Gastroesophageal sphincter (tissue), 4 donors: ENCODE results near the gene C2CD2. TPM values are rescaled to one million over a fixed set of nuclear protein-coding genes. Genes with fewer than 3 reads are reported as not detected.

ENCODE experiments used
- ATAC-seq: fragments of 150-250 bp; one replicate; pipeline ENCODE4 v1.9.1; 2016; ENCODE audit warnings: mild to moderate bottlenecking, moderate library complexity
- H3K27ac ChIP-seq, 4 donors: fragments of 200-600 bp; sonication (generic) in 3 of 4; 1 replicate in 3 of 4; 2 replicates in 1 of 4; pipeline ENCODE4 v1.5.1; 2016 to 2019
- H3K27me3 ChIP-seq: fragments of 200-600 bp; sonication (generic); one replicate; pipeline ENCODE4 v1.5.1; 2019
- H3K36me3 ChIP-seq, 2 donors: fragments of 200-600 bp; sonication (generic); one replicate each; pipeline ENCODE4 v1.5.1; 2019; ENCODE audit warnings: control low read depth in 1 of 2
- H3K4me1 ChIP-seq, 3 donors: fragments of 200-600 bp; sonication (generic); 1 replicate in 2 of 3; 2 replicates in 1 of 3; pipeline ENCODE4 v1.5.1; 2016 to 2019; ENCODE audit warnings: control low read depth in 2 of 3
- H3K4me3 ChIP-seq, 2 donors: fragments of 200-600 bp; sonication (generic); one replicate each; pipeline ENCODE4 v1.5.1; 2019; ENCODE audit warnings: mild to moderate bottlenecking in 1 of 2, moderate library complexity in 1 of 2
- H3K9me3 ChIP-seq, 3 donors: fragments of 200-600 bp; sonication (generic); one replicate each; pipeline ENCODE4 v1.5.1; 2017 to 2019; ENCODE audit warnings: control low read depth in 2 of 3
- EP300 ChIP-seq: sonication (generic); formaldehyde crosslinking; IDR thresholded peaks from one replicate; pipeline ENCODE4 v1.6.1; 2017; ENCODE audit warnings: antibody characterized with exemption, mild to moderate bottlenecking
- POLR2A ChIP-seq, 2 donors: fragments of 450-650 bp; IDR thresholded peaks; one replicate each; pipeline ENCODE4 v1.6.1; 2017; ENCODE audit warnings: antibody characterized with exemption in 2 of 2, mild to moderate bottlenecking in 2 of 2, moderate library complexity in 1 of 2
- POLR2AphosphoS5 ChIP-seq: sonication (generic); formaldehyde crosslinking; IDR thresholded peaks from one replicate; pipeline ENCODE4 v1.6.1; 2017; ENCODE audit warnings: antibody characterized with exemption
- WGBS, 2 donors: methylation state at CpG; one replicate each; pipeline ENCODE4 v1.1.5; 2018; ENCODE audit warnings: low coverage in 1 of 2; 5-methylcytosine and 5-hydroxymethylcytosine counted together
- total RNA-seq, 4 donors: library from RNA; depleted of rRNA; stranded (reverse); fragments of >200 nt; gene quantifications; one replicate each; pipeline ENCODE4 v1.1.0, GENCODE V29; 2016
- TF ChIP-seq, protein P1 (sequence below), 4 experiments: fragments of 200-600 bp in 2 of 4; fragments of 450-650 bp in 2 of 4; sonication (generic) in 1 of 4; IDR thresholded peaks; one replicate each; pipeline ENCODE4 v1.5.1; 2017 to 2019; ENCODE audit warnings: antibody characterized with exemption in 4 of 4, mild to moderate bottlenecking in 2 of 4, moderate library complexity in 2 of 4

The C2CD2 gene
- total RNA-seq, 4 donors from 2014 or later, result 15.6 to 38.9 (median 18.7) TPM

DNA sequence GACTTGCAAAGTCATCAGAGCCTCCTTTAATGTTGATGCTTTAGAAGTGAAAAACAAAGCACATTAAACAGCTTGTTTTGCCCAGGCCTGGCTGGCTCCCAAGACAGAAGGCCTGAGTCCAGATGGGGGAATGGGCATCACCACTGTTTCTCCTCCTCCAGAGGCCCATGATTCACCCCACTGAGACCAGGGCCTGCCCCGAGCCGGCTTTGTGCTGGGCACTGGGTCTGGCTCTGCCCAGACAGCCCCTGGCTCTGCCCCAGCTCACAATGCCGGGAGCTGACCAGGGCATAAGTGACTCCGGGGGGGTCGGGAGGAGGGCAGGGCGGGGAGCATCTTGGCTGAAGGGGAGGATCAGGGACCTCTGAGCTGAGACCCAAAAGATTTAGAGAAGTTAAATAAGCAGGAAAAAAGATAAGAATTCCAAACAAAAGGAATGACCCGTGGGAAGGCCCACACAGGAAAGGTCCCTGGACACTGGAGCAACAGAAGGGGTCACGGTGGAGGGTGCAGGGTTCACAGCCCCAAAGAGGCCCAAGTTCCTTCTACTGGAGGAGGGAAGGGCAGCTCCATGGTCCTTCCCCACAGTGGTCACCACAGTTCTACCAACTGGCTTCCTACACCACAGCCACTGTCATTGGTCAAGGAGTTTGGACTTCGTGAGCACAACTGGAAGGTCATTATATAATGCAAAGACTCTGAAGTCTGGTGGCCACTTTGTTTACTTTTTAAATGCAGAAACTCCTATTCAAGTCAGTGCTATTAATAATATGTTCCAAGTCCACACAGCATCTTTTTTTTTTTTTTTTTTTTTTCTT, 5.5 kb downstream of the C2CD2 start:
- Histone ChIP-seq H3K4me1 (peaks cover 0 to 54% (median 29%) of the 10 kb centered on the region in 3 donors), H3K4me3 (no peak overlapping the region), H3K36me3 (peaks cover 0 to 2% of the 10 kb centered on the region in 2 donors), H3K27me3 (no peaks in the 10 kb centered on the region), H3K27ac (peak overlapping the region in 3 of 4 donors; percentile 42 to 49 (median 47)), H3K9me3 (no peaks in the 10 kb centered on the region)
- TF ChIP-seq, protein P1, sequence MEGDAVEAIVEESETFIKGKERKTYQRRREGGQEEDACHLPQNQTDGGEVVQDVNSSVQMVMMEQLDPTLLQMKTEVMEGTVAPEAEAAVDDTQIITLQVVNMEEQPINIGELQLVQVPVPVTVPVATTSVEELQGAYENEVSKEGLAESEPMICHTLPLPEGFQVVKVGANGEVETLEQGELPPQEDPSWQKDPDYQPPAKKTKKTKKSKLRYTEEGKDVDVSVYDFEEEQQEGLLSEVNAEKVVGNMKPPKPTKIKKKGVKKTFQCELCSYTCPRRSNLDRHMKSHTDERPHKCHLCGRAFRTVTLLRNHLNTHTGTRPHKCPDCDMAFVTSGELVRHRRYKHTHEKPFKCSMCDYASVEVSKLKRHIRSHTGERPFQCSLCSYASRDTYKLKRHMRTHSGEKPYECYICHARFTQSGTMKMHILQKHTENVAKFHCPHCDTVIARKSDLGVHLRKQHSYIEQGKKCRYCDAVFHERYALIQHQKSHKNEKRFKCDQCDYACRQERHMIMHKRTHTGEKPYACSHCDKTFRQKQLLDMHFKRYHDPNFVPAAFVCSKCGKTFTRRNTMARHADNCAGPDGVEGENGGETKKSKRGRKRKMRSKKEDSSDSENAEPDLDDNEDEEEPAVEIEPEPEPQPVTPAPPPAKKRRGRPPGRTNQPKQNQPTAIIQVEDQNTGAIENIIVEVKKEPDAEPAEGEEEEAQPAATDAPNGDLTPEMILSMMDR (IDR thresholded peaks at IDR 0.05), result no peak
- no peak for TF ChIP-seq POLR2A (IDR thresholded peaks at IDR 0.05)
- TF ChIP-seq EP300, result no peak
- peak; percentile 5 for TF ChIP-seq POLR2AphosphoS5
- peak; percentile 73 for ATAC-seq
- 67 to 78% methylated on average over 1 to 3 of the region's 9 CpGs for WGBS, 2 donors

DNA sequence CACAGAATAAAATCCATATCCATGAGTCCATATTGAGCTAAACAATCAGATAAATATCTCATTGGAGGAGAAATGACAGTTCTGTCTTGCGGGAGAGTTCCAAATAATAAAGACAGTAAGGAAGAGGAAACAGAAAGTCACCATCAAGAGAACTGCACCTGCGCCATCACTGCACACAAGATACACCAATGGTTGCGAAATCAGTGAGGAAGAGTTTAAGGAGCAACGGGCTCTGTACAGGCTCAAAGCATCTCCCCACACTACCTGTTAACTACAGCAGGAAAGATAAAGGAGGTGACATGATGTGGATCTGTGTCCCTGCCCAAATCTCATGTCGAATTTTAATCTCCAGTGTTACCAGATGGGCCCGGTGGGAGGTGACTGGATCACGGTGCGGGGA, 7.8 kb downstream of the C2CD2 start:
- H3K4me3 ChIP-seq, result no peak overlapping the region
- TF ChIP-seq POLR2A (IDR thresholded peaks at IDR 0.05), result no peak
- TF ChIP-seq EP300, result no peak
- TF ChIP-seq, protein P1 (IDR thresholded peaks at IDR 0.05), result no peak
- no peak for TF ChIP-seq POLR2AphosphoS5
- 89 to 91% methylated on average over 6 of the region's 8 CpGs for WGBS, 2 donors
- H3K4me1 ChIP-seq, result peaks cover 0 to 31% (median 18%) of the 10 kb centered on the region in 3 donors
- no peak for ATAC-seq
- no peaks in the 10 kb centered on the region for H3K27me3 ChIP-seq
- H3K36me3 ChIP-seq, result peaks cover 0 to 12% of the 10 kb centered on the region in 2 donors
- H3K27ac ChIP-seq, result no peak overlapping the region
- H3K9me3 ChIP-seq, result no peaks in the 10 kb centered on the region

DNA sequence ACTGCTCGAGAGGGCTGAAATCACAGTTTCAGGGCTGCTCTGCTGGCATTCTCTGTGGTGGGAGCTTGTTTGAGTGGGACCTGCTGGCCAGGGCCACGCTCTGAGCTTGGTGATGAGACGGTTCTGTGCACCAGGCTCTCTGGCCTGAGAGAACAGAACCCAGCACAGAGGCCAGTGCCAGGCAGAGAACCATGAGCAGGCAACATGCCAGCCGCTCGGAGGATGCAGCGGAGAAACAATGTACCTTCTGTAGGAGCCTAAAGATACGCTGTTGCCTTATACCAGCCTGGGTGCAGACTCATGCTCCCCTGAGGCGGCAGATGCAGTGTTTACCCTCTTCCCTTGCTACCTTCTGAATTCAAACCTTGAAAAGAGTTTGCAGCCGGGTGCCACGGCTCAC, 10.0 kb downstream of the C2CD2 start:
- H3K4me1 ChIP-seq, result peaks cover 0 to 20% (median 14%) of the 10 kb centered on the region in 3 donors
- no peak overlapping the region for H3K27ac ChIP-seq
- WGBS, 2 donors, result 93% methylated on average over 3 of the region's 10 CpGs; no CpG with 5 or more reads in 1 of the 2 donors
- peaks cover 0 to 29% of the 10 kb centered on the region in 2 donors for H3K36me3 ChIP-seq
- no peak for ATAC-seq
- no peak for TF ChIP-seq POLR2A (IDR thresholded peaks at IDR 0.05)
- TF ChIP-seq, protein P1 (IDR thresholded peaks at IDR 0.05), result no peak
- TF ChIP-seq POLR2AphosphoS5, result no peak
- no peak for TF ChIP-seq EP300
- H3K27me3 ChIP-seq, result no peaks in the 10 kb centered on the region
- H3K9me3 ChIP-seq, result no peaks in the 10 kb centered on the region
- H3K4me3 ChIP-seq, result no peak overlapping the region

DNA sequence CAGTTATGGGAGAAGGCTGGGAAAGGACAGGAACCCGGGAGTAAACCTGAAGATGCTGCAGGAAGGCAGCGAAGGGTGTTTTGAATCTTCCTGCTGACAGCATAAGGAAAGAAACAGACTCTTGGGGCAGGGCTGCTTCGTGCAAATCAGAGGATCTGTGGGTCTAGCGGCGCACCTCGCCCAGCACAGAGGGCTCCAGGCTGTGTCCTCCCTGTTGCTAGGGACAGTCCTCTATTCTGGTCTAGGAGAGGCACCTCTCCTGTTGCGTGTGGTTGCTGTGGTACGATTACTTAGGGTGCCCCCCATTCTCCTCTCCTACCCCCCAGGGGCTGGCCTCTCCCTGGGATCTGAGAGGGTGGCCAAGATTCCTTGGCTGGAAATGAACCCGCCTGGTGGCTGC, 11.4 kb downstream of the C2CD2 start:
- H3K4me3 ChIP-seq, result no peak overlapping the region
- H3K27ac ChIP-seq, result no peak overlapping the region
- no peak for ATAC-seq
- H3K9me3 ChIP-seq, result no peaks in the 10 kb centered on the region
- TF ChIP-seq EP300, result no peak
- TF ChIP-seq, protein P1 (IDR thresholded peaks at IDR 0.05), result no peak
- no peak for TF ChIP-seq POLR2AphosphoS5
- no peak for TF ChIP-seq POLR2A (IDR thresholded peaks at IDR 0.05)
- WGBS, 2 donors, result 56 to 90% methylated on average over 2 of the region's 9 CpGs
- H3K36me3 ChIP-seq, result peaks cover 0 to 31% of the 10 kb centered on the region in 2 donors
- H3K4me1 ChIP-seq, result peaks cover 0 to 6% (median 3%) of the 10 kb centered on the region in 3 donors
- H3K27me3 ChIP-seq, result no peaks in the 10 kb centered on the region

DNA sequence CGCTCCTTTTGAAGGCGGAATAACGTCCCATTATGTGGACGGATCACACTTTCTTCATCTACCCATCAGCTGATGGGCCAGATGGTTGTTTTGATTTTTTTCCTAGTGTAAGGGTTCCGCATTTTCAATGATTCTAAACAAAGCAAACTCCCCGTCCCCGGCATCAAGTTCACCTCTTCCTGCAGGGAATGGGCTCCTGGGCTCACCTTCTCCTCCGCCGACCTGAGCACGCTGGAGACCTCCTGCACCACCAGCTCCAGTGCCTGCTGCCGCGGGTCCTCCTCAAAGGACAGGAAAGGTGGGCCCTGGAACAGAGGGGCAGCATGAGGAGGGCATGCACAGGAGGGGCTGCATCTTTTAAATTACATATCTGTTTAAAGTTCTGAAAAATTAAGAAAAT, 11.9 kb downstream of the C2CD2 start:
- no peak for ATAC-seq
- peaks cover 0 to 31% of the 10 kb centered on the region in 2 donors for H3K36me3 ChIP-seq
- no peaks in the 10 kb centered on the region for H3K9me3 ChIP-seq
- H3K4me1 ChIP-seq, result peaks cover 0 to 3% (median 1%) of the 10 kb centered on the region in 3 donors
- no peak overlapping the region for H3K4me3 ChIP-seq
- no peak overlapping the region for H3K27ac ChIP-seq
- no peaks in the 10 kb centered on the region for H3K27me3 ChIP-seq
- TF ChIP-seq, protein P1 (IDR thresholded peaks at IDR 0.05), result no peak
- TF ChIP-seq POLR2A (IDR thresholded peaks at IDR 0.05) (no peak), EP300 (no peak), POLR2AphosphoS5 (no peak)
- 89% methylated on average over 5 of the region's 12 CpGs; no CpG with 5 or more reads in 1 of the 2 donors for WGBS, 2 donors
